Stimulated activated CD4-positive, alpha-beta T cell treated with anti-CD3 and anti-CD28 coated beads, TNF-alpha, amount 100 ng/mL, for 4 hours (primary cell): ENCODE measurements around the gene C2orf78.
"Not testable (repeated sequence)": the region's sequence is repeated elsewhere in the genome, so short reads cannot be mapped to it uniquely, and the experiment has no call there.

ENCODE experiments used
- DNase-seq, 3 experiments: peaks; one replicate each; pipeline ENCODE4 v3.0.0-alpha.2; 2020; ENCODE audit warnings: low read depth in 3 of 3

C2orf78 gene

DNA sequence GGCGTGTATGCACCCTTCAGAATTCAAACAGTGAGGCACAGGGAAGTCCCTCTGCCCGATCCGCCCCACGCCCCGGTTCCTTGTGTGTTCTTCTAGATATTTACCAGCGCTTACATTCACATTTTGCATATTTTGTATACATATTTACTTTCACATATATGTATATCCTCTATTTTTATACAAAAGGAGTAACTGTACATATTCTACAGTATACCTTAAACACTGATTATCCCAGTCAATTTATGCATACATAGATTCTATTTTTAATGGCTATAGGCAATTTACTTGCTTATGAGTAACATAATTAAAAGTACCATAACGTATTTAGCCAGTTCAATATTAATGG lies 3.8 kb upstream of the C2orf78 start:
- DNase-seq, result no peak

DNA sequence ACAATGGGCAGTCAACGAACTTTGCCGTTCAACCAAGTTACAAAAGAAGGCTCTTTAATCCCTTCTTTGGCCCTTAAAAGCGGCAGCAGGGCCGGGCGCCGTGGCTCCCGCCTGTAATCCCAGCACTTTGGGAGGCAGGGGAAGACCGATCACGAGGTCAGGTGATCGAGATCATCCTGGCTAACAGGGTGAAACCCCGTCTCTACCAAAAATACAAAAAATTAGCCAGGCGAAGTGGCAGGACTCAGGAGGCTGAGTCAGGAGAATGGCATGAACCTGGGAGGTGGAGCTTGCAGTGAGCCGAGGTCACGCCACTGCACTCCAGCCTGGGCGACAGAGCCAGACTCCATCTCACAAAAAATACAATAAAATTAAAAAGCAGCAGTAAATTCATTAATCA lies 581 bp upstream of the C2orf78 start:
- not testable (repeated sequence) for DNase-seq

DNA sequence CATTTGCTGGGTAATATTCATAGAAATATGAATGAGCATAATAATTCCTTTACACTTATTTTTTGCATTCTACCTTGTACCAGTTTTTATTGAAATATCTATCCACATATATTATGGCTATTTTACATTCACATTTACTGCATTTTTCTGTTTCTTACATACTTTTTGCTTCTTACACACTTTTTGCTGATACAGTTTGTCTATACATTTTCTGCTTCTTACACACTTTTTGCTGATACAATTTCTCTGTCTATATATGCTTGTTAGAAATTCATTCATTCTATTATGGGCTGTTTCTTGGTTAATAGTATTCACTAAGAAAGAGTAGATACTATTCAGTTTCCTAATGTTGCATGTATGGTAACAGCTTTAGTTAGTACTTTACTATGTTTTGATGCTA lies 27.9 kb downstream of the C2orf78 start:
- no peak for DNase-seq

- DNase-seq, result no peak
These were observed 28.7 kb downstream of the C2orf78 start for GRCh38 chr2:73812635-73813034.

DNA sequence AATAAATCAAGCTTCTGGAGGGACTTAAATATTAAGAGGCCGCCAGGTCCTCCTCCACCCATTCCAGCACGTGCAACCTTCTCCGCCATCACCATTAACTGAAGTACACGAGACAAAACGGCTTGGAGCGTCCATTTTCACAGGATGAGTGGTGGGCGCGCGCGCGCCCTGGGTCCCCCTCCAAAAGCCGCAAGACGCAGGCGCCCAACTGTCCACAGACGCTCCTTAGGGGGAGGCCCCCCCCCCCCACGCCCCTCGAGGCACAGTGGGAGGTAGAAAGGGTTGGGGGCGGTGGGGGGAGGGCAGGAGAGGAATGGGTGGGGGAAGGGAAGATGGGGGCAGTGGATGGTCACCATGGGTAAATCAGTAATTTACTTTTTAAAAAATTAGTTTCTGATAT lies 34.3 kb downstream of the C2orf78 start:
- DNase-seq, result no peak

- DNase-seq, result no peak
These were observed 37.2 kb downstream of the C2orf78 start for GRCh38 chr2:73821227-73821626.

DNA sequence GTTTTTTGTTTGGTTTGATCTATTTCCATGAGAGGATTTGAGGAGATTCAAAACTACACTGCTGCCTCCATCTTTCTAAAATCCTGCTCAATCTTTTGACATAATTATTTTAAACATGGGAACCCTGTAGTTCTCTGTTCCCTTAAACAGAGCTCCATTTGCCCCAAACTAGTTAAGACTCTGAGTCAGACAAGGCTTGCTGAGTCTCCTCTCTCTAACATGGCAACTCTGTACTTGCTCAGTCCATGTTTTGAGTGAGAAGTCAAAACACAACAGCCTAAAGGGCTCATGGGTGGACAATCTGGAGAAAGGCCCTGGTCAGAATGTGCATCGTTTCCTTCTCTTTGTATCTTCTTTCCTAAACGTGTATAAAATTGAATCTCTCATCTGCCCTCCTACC lies 37.7 kb downstream of the C2orf78 start:
- DNase-seq, result no peak

- DNase-seq, result no peak
These were observed 38.3 kb downstream of the C2orf78 start for GRCh38 chr2:73822276-73822675.

DNA sequence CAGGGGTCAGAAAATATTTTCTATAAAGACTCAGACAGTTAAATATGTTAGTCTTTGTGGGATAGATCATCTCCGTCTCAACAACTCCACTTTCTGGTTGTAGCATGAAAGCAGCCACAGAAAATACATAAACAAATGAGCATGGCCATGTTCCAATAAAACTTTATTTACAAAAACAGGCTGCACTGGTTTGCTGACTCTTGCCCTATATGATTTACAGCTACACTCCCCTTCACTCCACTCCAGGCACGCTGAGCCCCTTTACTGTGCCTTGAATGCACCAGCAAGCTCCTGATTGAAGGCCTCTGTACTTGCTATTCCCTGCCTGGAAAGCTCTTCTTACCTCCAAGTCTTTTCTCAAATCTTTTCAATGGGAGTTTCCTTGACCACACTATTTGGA lies 39.0 kb downstream of the C2orf78 start:
- DNase-seq, result no peak

GRCh38 chr2:73823416-73823815 lies 39.4 kb downstream of the C2orf78 start:
- no peak for DNase-seq

DNA sequence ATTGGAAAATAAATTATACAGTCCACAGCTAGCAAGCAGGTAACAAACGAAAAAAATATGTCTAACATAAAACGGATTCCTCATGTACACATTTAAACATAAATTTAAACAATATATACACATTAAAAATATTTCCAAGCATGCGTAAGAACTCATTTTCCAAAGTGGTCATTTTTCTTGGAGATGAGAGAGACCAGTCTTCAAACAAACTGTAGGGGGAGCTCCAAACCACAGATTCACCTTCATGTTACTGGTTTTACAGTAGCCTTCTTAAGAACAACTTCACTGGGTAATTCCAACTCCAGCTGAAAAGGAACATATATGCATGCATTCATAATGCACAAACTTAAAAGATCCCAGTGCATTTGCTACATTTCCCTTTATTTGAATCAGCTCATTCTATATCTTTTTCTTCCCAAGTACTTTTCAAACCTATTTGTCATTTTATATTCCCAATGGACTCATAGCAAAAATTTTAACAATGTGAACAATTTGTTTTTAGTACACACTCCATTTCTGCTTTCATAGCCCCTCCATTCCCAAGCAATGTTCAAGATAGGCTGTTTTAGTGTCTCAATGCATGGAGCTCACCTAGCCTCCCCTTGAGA lies 40.0 kb downstream of the C2orf78 start:
- peak in 1 of 3 experiments; percentile 19 for DNase-seq

- no peak for DNase-seq
These were observed 41.4 kb downstream of the C2orf78 start for GRCh38 chr2:73825408-73825807.

DNA sequence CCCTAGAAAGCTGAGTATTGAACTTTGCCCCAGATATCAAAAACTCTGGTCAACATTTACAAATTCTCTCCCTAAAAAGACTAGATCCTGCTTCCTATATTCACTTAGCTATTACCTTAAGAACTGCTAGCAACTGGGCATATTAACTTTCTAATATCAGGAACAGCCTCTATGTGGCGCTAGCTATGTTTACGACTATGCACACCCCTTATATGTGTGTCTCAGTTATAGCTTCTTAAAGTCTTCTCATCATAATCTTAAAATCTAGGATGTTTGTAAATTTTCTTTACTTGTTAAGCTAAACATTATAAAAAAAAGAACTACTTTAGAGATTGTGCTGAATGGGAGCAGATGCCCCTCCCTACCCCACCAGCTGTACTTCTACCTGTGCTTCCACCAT lies 43.0 kb downstream of the C2orf78 start:
- no peak for DNase-seq

DNA sequence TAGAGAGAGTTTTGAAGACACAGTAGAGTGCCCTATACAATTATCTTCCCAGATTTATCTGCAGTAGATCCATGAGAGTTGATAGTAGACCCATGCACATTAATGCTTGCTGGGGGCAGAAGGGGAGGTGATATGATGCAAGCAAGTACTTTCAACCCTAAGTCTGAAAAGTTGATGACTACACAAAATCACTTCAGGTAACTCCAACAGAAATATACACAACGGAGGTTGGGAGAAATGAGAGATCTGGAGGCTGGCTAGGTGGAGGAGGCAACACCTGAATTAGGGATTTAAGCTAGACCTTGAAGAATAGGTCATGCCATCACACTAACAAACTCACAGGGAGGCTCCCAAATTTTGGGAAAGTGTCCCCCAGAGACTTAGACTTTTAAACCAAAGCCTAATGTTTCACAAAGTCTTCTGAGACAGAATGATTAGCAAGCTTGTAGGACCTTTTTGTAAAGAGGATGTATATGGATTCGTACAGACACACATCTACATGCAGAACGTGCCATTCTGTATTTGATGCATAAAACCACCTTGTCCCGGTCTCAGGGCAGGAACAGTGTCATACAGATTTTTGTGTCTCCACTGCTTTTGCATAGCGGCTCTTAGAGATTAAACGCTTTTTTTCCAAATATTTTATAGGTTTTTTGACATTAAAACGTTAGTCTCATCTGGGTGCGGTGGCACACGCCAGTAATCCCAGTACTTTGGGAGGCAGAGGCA lies 43.8 kb downstream of the C2orf78 start:
- no peak for DNase-seq

GRCh38 chr2:73828389-73828817 lies 44.4 kb downstream of the C2orf78 start:
- DNase-seq, result no peak

DNA sequence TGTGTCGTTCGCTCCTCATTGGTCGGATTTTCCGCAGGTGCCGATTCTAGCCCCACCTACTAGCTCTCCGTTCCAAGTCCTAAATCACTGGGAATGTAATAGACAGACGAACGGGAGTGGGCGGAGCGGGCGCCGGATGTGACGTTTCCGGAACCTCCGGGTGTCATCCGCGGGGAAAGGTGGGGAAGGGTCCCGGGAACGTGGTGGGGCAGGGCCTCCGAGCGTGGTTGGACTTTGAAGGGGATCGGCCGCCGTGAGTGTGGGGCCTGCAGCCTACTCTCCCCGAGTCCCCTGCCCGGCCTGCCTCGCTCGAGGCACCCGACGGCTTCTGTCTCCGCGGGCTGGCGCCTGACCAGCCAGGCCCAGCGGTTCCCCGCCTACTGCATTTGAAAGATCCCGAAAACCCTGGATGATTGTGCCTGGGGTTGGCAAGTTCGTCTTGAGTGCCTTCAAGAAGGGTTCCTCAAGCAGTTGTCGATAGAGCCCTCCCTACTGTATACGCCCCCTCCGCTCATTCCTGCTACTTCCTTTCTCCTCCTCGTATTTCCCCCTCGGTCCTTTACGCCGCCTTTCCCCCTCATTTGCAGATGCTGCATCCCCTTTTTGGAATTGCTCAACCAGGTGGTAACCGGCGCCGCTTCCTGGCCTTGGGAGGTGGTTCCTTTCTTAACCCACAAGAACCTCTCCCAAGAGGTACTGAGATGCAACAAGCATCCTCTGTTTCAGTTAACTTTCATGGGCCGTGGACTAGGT lies 45.0 kb downstream of the C2orf78 start, which contains the start of gene STAMBP:
TSS of gene STAMBP (plus strand) at position 144 of the 753 bp plus-strand sequence. CDS start 1,896 bp downstream, outside the sequence.
- peak; percentile 69 to 84 (median 74) for DNase-seq

- DNase-seq, result peak in 2 of 3 experiments; percentile 2 to 15
These were observed 47.0 kb downstream of the C2orf78 start for GRCh38 chr2:73830871-73831401.

- DNase-seq, result no peak
These were observed 48.9 kb downstream of the C2orf78 start for GRCh38 chr2:73832930-73833329.

GRCh38 chr2:73836141-73836943 lies 52.4 kb downstream of the C2orf78 start:
- no peak for DNase-seq

DNA sequence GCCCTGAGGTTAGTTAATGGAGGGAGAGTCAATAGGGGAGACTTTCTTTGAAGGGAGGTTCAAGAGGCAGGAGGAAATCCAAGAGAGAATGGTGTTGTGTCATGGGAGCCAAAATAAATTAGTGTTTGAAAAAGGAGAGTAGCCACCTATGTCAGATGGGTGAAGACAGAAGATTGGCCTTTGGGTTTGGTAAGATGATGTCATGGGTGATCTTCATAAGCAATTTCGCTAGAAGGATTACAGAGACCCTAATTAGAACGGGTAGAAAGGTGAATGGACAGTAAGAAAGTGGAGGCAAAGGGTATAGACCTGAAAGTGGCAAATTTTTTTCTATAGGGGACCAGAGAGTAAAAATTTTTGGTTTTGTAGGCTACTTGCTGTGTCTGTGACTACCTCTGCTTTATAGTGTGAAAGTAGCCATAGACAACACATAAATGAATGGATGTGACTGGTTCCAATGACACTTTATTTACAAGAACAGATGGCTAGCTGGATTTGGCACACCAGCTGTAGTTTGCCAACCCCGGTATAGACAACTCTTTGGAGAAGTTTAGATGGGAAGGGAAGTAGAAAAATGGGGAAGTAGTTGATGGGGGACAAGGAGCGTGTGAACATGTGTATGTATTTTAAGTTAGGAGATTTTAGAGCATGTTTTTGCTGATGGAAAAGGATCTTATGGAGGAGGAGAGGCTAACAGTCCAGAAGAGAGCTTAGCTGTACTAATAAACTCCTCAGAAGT lies 54.0 kb downstream of the C2orf78 start:
- DNase-seq, result no peak
